GM23338 (cell line): ENCODE results near the gene FBXO17. TPM values are rescaled to one million over a fixed set of nuclear protein-coding genes. Genes with fewer than 3 reads are reported as not detected.

Experiments
- ATAC-seq: fragments of 200-7000 bp; cut with Tn5 transposase; 3 replicates; pipeline ENCODE4 v1.9.1; 2020
- DNase-seq: peaks from one replicate; pipeline ENCODE4 v3.0.0-alpha.2; 2015; ENCODE audit warnings: low spot score
- H2AFZ ChIP-seq: fragments of 200-600 bp; sonication (generic); 2 replicates; pipeline ENCODE4 v1.8.0; 2016; ENCODE audit warnings: antibody characterized with exemption, mild to moderate bottlenecking, moderate library complexity
- H3F3A ChIP-seq: fragments of 200-600 bp; sonication (generic); replicated peaks from 2 replicates; pipeline ENCODE4 v1.8.0; 2017; ENCODE audit warnings: antibody characterized with exemption, mixed run types, low read depth
- H3K27ac ChIP-seq: fragments of 200-600 bp; sonication (generic); 2 replicates; pipeline ENCODE4 v1.6.1; 2016; ENCODE audit warnings: low read depth
- H3K27me3 ChIP-seq: fragments of 200-600 bp; sonication (generic); 2 replicates; pipeline ENCODE4 v1.8.0; 2016; ENCODE audit warnings: mild to moderate bottlenecking, mixed run types, moderate library complexity; ENCODE audit not compliant: insufficient read depth
- H3K36me3 ChIP-seq: fragments of 200-600 bp; sonication (generic); 2 replicates; pipeline ENCODE4 v1.8.0; 2016; ENCODE audit warnings: mild to moderate bottlenecking; ENCODE audit not compliant: insufficient read depth
- H3K4me1 ChIP-seq: fragments of 200-600 bp; sonication (generic); 2 replicates; pipeline ENCODE4 v1.8.0; 2016; ENCODE audit warnings: mild to moderate bottlenecking, moderate library complexity; ENCODE audit not compliant: insufficient read depth
- H3K4me2 ChIP-seq: fragments of 200-600 bp; sonication (generic); 2 replicates; pipeline ENCODE4 v1.7.1; 2017; ENCODE audit warnings: mixed run types
- H3K4me3 ChIP-seq: fragments of 200-600 bp; sonication (generic); 2 replicates; pipeline ENCODE4 v1.6.1; 2016; ENCODE audit warnings: mixed run types
- H3K79me2 ChIP-seq: fragments of 200-600 bp; sonication (generic); replicated peaks from 2 replicates; pipeline ENCODE4 v1.8.0; 2017; ENCODE audit warnings: mild to moderate bottlenecking; ENCODE audit not compliant: insufficient read depth
- H3K9me2 ChIP-seq: fragments of 200-600 bp; sonication (generic); 2 replicates; pipeline ENCODE4 v1.8.0; 2017; ENCODE audit not compliant: insufficient read depth
- H4K20me1 ChIP-seq: fragments of 200-600 bp; sonication (generic); replicated peaks from 2 replicates; pipeline ENCODE4 v1.8.0; 2017; ENCODE audit warnings: mild to moderate bottlenecking; ENCODE audit not compliant: insufficient read depth
- H3K27ac Mint-ChIP-seq: 2 replicates; pipeline ENCODE4 v1.8.0; 2020; ENCODE audit warnings: inconsistent platforms, mild to moderate bottlenecking, moderate library complexity, mixed read lengths
- H3K27me3 Mint-ChIP-seq: 3 replicates; pipeline ENCODE4 v1.8.0; 2022; ENCODE audit warnings: low read depth, mild to moderate bottlenecking, moderate library complexity, mixed read lengths, inconsistent platforms; ENCODE audit not compliant: insufficient read depth, poor library complexity
- H3K36me3 Mint-ChIP-seq: 3 replicates; pipeline ENCODE4 v1.8.0; 2021; ENCODE audit warnings: low read depth, mild to moderate bottlenecking, inconsistent platforms, moderate library complexity, mixed read lengths
- H3K4me1 Mint-ChIP-seq: 3 replicates; pipeline ENCODE4 v1.8.0; 2020; ENCODE audit warnings: mild to moderate bottlenecking, inconsistent platforms, mixed read lengths
- H3K4me3 Mint-ChIP-seq: 3 replicates; pipeline ENCODE4 v1.8.0; 2021; ENCODE audit warnings: moderate library complexity, mild to moderate bottlenecking, inconsistent platforms, mixed read lengths
- H3K9me3 Mint-ChIP-seq: 3 replicates; pipeline ENCODE4 v1.8.0; 2020; ENCODE audit warnings: moderate library complexity, mild to moderate bottlenecking, inconsistent platforms, mixed read lengths
- CREB1 ChIP-seq: fragments of 250-450 bp; sonication (Bioruptor Pico); IDR thresholded peaks from 2 replicates; pipeline ENCODE4 v1.5.0; 2020; ENCODE audit warnings: low read depth, mild to moderate bottlenecking, moderate library complexity
- CTCF ChIP-seq, 2 experiments: fragments of 200-600 bp in 1 of 2; sonication (generic) in 1 of 2; conservative IDR thresholded peaks; 2 replicates each; pipeline versions ENCODE4 v1.5.1 to v1.6.1; 2016 to 2017; ENCODE audit warnings: antibody characterized with exemption in 2 of 2, low read depth in 2 of 2, mild to moderate bottlenecking in 2 of 2, moderate library complexity in 1 of 2
- ETS1 ChIP-seq: IDR thresholded peaks from 2 replicates; pipeline ENCODE4 v1.6.1; 2016; ENCODE audit warnings: antibody characterized with exemption
- EZH2 ChIP-seq: fragments of 200-600 bp; sonication (generic); IDR thresholded peaks from one replicate; pipeline ENCODE4 v1.8.0; 2017; ENCODE audit warnings: antibody characterized with exemption, mild to moderate bottlenecking, low read depth; ENCODE audit not compliant: unreplicated experiment
- EZH2phosphoT487 ChIP-seq: fragments of 200-600 bp; sonication (generic); IDR thresholded peaks from one replicate; pipeline ENCODE4 v1.8.1; 2018; ENCODE audit warnings: antibody characterized with exemption; ENCODE audit not compliant: unreplicated experiment
- JUNB ChIP-seq: IDR thresholded peaks from one replicate; pipeline ENCODE4 v1.6.1; 2016; ENCODE audit warnings: antibody characterized with exemption; ENCODE audit not compliant: unreplicated experiment
- NANOG ChIP-seq: IDR thresholded peaks from 2 replicates; pipeline ENCODE4 v1.6.1; 2016; ENCODE audit warnings: antibody characterized with exemption, borderline replicate concordance
- POLR2AphosphoS5 ChIP-seq: IDR thresholded peaks from 2 replicates; pipeline ENCODE4 v1.6.1; 2016; ENCODE audit warnings: antibody characterized with exemption, low read depth
- REST ChIP-seq: IDR thresholded peaks from one replicate; pipeline ENCODE4 v1.6.1; 2018; ENCODE audit warnings: antibody characterized with exemption; ENCODE audit not compliant: unreplicated experiment
- STAT1 ChIP-seq: IDR thresholded peaks from one replicate; pipeline ENCODE4 v1.6.1; 2016; ENCODE audit warnings: antibody characterized with exemption; ENCODE audit not compliant: unreplicated experiment
- ZNF114 ChIP-seq: fragments of 250-450 bp; sonication (Bioruptor Pico); IDR thresholded peaks from 2 replicates; pipeline ENCODE4 v1.5.0; 2020; ENCODE audit warnings: mild to moderate bottlenecking, moderate library complexity
- ZNF331 ChIP-seq: fragments of 250-450 bp; sonication (Bioruptor Pico); IDR thresholded peaks from 2 replicates; pipeline ENCODE4 v1.5.0; 2020; ENCODE audit warnings: low read depth, mild to moderate bottlenecking, moderate library complexity
- ZNF462 ChIP-seq: fragments of 250-450 bp; sonication (Bioruptor Pico); IDR thresholded peaks from 2 replicates; pipeline ENCODE4 v1.5.0; 2020; ENCODE audit warnings: mild to moderate bottlenecking, moderate library complexity
- polyA plus RNA-seq: library from polyadenylated mRNA; unstranded; fragments of >200 nt; fragmentation: Nextera tagmentation; extraction: Ambion mirVana; gene quantifications from 2 replicates; pipeline ENCODE4 v1.2.1, GENCODE V29; 2016
- total RNA-seq: library from RNA; depleted of rRNA; stranded (reverse); fragments of >200 nt; shearing (Covaris generic); gene quantifications from 2 replicates; pipeline ENCODE4 v1.2.3, GENCODE V29; 2014

The FBXO17 gene
- total and polyA plus RNA-seq, 2 experiments from 2014 or later: 17.2 to 29.0 TPM

GRCh38 chr19:38904581-38905539 is 70.7 kb downstream of the FBXO17 start:
- no peak overlapping the region for H3K27ac Mint-ChIP-seq
- peaks cover 3% of the 10 kb centered on the region; the same call in 1 of the 3 replicates for H3K9me3 Mint-ChIP-seq
- peaks cover 23% of the 10 kb centered on the region for H3K79me2 ChIP-seq
- H3K27me3 ChIP-seq: no peaks in the 10 kb centered on the region
- ATAC-seq (no peak), DNase-seq (no peak)
- no peaks in the 10 kb centered on the region for H4K20me1 ChIP-seq
- no peaks in the 10 kb centered on the region for H3K9me2 ChIP-seq
- no peak overlapping the region for H3K4me3 ChIP-seq
- H3K4me2 ChIP-seq: no peak overlapping the region
- peaks cover 10% of the 10 kb centered on the region for H3K4me1 Mint-ChIP-seq
- H3F3A ChIP-seq: no peaks in the 10 kb centered on the region
- no peak overlapping the region for H3K4me3 Mint-ChIP-seq
- peaks cover 27% of the 10 kb centered on the region for H3K36me3 Mint-ChIP-seq
- no peaks in the 10 kb centered on the region; the same call in 1 of the 2 replicates for H3K36me3 ChIP-seq
- H3K4me1 ChIP-seq: peaks cover 11% of the 10 kb centered on the region
- TF ChIP-seq JUNB (no peak), CTCF (conservative IDR thresholded peaks at IDR 0.05; ENCODE audit: low read depth in 2 of 2) (no peak), ZNF462 (CRISPR knock-in tag) (no peak), ETS1 (no peak), REST (no peak), CREB1 (no peak), NANOG (no peak), ZNF114 (no peak), STAT1 (no peak), EZH2 (no peak), ZNF331 (no peak), EZH2phosphoT487 (no peak), POLR2AphosphoS5 (no peak)
- no peaks in the 10 kb centered on the region for H3K27me3 Mint-ChIP-seq
- H2AFZ ChIP-seq: no peak overlapping the region
- H3K27ac ChIP-seq: no peak overlapping the region
